HepG2 (cell line): ENCODE data around the gene ZBTB7A. TPM values are rescaled to one million over a fixed set of nuclear protein-coding genes. Genes with fewer than 3 reads are reported as not detected.
A peak's percentile ranks its signal among the peaks of the same experiment; 100 is the strongest.

Experiments
- ARNT2 ChIP-seq: sonication (generic); formaldehyde crosslinking; IDR thresholded peaks from 2 replicates; pipeline ENCODE4 v1.8.0; 2022; ENCODE audit warnings: mild to moderate bottlenecking, low read depth, missing genetic modification reagents, moderate library complexity
- CENPT ChIP-seq: sonication (generic); formaldehyde crosslinking; IDR thresholded peaks from 2 replicates; pipeline ENCODE4 v1.8.0; 2022; ENCODE audit warnings: low read depth, mild to moderate bottlenecking, moderate library complexity, missing genetic modification reagents
- HNRNPH1 ChIP-seq: fragments of 200-400 bp; formaldehyde crosslinking; optimal IDR thresholded peaks from 2 replicates; pipeline ENCODE3; 2017; ENCODE audit warnings: mild to moderate bottlenecking, low read depth, low read length
- NR1H2 ChIP-seq: sonication (generic); formaldehyde crosslinking; IDR thresholded peaks from 2 replicates; pipeline ENCODE4 v1.8.1; 2022; ENCODE audit warnings: low read depth, missing genetic modification reagents, borderline replicate concordance
- NR2F1 ChIP-seq, 2 experiments: fragments of 450-650 bp in 1 of 2; formaldehyde crosslinking in 1 of 2; IDR thresholded peaks; 2 replicates each; pipeline versions ENCODE4 v1.5.0 to v1.6.1; 2016 to 2020; ENCODE audit warnings: mild to moderate bottlenecking in 1 of 2, missing compliant biosample characterization in 1 of 2, missing genetic modification reagents in 1 of 2, moderate library complexity in 1 of 2
- SATB2 ChIP-seq: sonication (generic); formaldehyde crosslinking; IDR thresholded peaks from 2 replicates; pipeline ENCODE4 v1.5.0; 2020; ENCODE audit warnings: missing genetic modification reagents
- SIN3A ChIP-seq: IDR thresholded peaks from 2 replicates; pipeline ENCODE4 v1.6.1; 2011; ENCODE audit warnings: low read depth, mild to moderate bottlenecking, control low read depth, low read length, borderline replicate concordance
- SRF ChIP-seq: IDR thresholded peaks from 2 replicates; pipeline ENCODE4 v1.6.1; 2011; ENCODE audit warnings: mild to moderate bottlenecking, low read depth, low read length, moderate library complexity
- TP53 ChIP-seq: sonication (generic); formaldehyde crosslinking; conservative IDR thresholded peaks from 2 replicates; pipeline ENCODE4 v1.4.0; 2020; ENCODE audit warnings: missing genetic modification reagents
- ZBTB7B ChIP-seq: sonication (generic); formaldehyde crosslinking; IDR thresholded peaks from 2 replicates; pipeline ENCODE4 v1.4.0; 2020; ENCODE audit warnings: missing genetic modification reagents
- ZFP1 ChIP-seq: IDR thresholded peaks from 2 replicates; pipeline ENCODE4 v1.6.1; 2016
- ZMYM3 ChIP-seq: sonication (generic); formaldehyde crosslinking; IDR thresholded peaks from 2 replicates; pipeline ENCODE4 v1.5.1; 2020; ENCODE audit warnings: mild to moderate bottlenecking, missing genetic modification reagents
- ZNF274 ChIP-seq: sonication (generic); formaldehyde crosslinking; IDR thresholded peaks from 2 replicates; pipeline ENCODE4 v1.5.1; 2020; ENCODE audit warnings: mild to moderate bottlenecking, missing genetic modification reagents
- ZNF773 ChIP-seq: sonication (generic); formaldehyde crosslinking; IDR thresholded peaks from 2 replicates; pipeline ENCODE4 v1.4.0; 2020; ENCODE audit warnings: missing genetic modification reagents, borderline replicate concordance
- ZNF816 ChIP-seq: sonication (generic); formaldehyde crosslinking; IDR thresholded peaks from 2 replicates; pipeline ENCODE4 v1.8.0; 2022; ENCODE audit warnings: missing genetic modification reagents, mild to moderate bottlenecking, borderline replicate concordance
- ZSCAN20 ChIP-seq: sonication (generic); formaldehyde crosslinking; IDR thresholded peaks from 2 replicates; pipeline ENCODE4 v1.4.0; 2020; ENCODE audit warnings: missing genetic modification reagents, mild to moderate bottlenecking, borderline replicate concordance
- polyA plus RNA-seq, 8 experiments: library from polyadenylated mRNA; depleted of rRNA in 3 of 8; stranded (reverse) in 7 of 8; unstranded in 1 of 8; fragments of >200 nt; fragmentation: Illumina TruSeq in 4 of 8; extraction: Trizol in 4 of 8; gene quantifications; 2 replicates each; pipeline versions ENCODE4 v1.2.1 to v1.2.3, GENCODE V29; 2011 to 2016; ENCODE audit warnings: low read depth in 4 of 8, missing spikeins in 1 of 8, mixed read lengths in 1 of 8; ENCODE audit not compliant: insufficient read depth in 1 of 8
- total RNA-seq, 5 experiments: library from RNA; depleted of rRNA; stranded (reverse); fragments of >200 nt; fragmentation: Illumina TruSeq; extraction: Trizol; gene quantifications; 2 replicates each; pipeline ENCODE4 v1.2.3, GENCODE V29; 2016; ENCODE audit warnings: low read depth in 1 of 5
- TF ChIP-seq, protein P1 (sequence below): sonication (generic); formaldehyde crosslinking; IDR thresholded peaks from 2 replicates; pipeline ENCODE4 v1.4.0; 2020; ENCODE audit warnings: mild to moderate bottlenecking, missing genetic modification reagents
- TF ChIP-seq, protein P2 (sequence below): sonication (generic); formaldehyde crosslinking; IDR thresholded peaks from 2 replicates; pipeline ENCODE4 v1.9.0; 2021; ENCODE audit warnings: missing genetic modification reagents, borderline replicate concordance

Gene ZBTB7A
- total and polyA plus RNA-seq, 2 of the 13 experiments (the other 11 are each of a cell fraction or from before 2014, with no cell fraction given) = 3.6 to 4.0 TPM

DNA sequence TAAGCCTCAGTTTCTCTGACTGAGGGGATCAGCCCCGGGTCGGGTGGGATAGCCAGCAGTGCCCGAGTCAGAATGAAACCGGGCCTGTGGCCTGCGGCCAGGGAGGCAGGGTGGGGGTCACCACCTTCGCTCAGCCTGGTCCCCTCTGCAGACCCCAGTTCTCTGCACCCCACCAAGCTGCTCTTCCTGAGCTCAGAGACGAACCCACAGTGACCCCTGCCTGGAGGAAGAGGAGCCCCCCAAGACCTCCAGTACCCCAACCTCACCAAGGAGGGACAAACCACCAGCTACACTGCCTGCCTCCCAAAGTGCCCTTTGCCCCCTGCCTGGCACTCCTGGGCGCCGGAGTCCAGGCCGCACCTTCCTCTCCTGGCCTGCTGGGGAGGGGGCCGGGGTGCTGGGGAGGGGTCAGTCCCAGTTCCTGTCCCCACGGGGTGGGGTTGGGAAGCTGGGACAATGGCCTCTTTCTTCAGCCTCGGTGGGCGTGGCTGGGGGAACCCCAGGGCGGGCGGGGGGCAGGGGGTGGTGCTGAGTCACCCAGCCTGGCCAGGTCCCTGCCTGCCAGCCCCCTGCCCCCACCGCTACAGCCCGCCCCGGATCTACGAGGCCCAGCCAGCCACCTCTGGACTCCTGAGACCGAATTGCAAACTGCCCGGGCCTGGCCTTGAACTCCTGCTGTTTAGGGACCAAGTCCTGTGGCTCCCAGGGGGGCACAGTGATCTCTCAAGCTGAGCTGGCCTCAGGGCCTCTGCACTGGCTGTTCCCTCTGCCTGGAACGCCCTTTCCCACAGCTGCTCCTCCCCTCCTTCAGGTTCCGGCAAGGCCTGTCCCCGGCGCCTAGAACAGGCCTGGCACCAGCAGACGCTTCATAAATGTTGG, 14.3 kb downstream of the ZBTB7A start (continued):
- TF ChIP-seq NR2F1 (CRISPR knock-in tag; IDR thresholded peaks at IDR 0.05) (peak; percentile 70 to 82; a peak in 3 of 4 replicates), ZMYM3 (peak; percentile 100), ZNF816 (CRISPR knock-in tag) (peak; percentile 71; the same call in 1 of the 2 replicates), SRF (no peak), ZBTB7B (CRISPR knock-in tag) (peak; percentile 99), ZSCAN20 (CRISPR knock-in tag) (peak; percentile 94), ZNF773 (CRISPR knock-in tag) (0 out of 2 replicates have a peak, but pooled peaks have one; percentile 74), HNRNPH1 (peak; percentile 56), TP53 (CRISPR knock-in tag) (0 out of 2 replicates have a peak, but pooled peaks have one; percentile 35), CENPT (no peak), ZFP1 (CRISPR knock-in tag) (peak; percentile 55; the same call in 1 of the 2 replicates), SIN3A (peak; percentile 75; the same call in 1 of the 2 replicates), SATB2 (CRISPR knock-in tag) (0 out of 2 replicates have a peak, but pooled peaks have one; percentile 34), NR1H2 (CRISPR knock-in tag) (no peak), ARNT2 (peak; percentile 60; the same call in 1 of the 2 replicates), ZNF274 (no peak)
- TF ChIP-seq, protein P1, sequence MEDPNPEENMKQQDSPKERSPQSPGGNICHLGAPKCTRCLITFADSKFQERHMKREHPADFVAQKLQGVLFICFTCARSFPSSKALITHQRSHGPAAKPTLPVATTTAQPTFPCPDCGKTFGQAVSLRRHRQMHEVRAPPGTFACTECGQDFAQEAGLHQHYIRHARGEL = no peak
- TF ChIP-seq, protein P2, sequence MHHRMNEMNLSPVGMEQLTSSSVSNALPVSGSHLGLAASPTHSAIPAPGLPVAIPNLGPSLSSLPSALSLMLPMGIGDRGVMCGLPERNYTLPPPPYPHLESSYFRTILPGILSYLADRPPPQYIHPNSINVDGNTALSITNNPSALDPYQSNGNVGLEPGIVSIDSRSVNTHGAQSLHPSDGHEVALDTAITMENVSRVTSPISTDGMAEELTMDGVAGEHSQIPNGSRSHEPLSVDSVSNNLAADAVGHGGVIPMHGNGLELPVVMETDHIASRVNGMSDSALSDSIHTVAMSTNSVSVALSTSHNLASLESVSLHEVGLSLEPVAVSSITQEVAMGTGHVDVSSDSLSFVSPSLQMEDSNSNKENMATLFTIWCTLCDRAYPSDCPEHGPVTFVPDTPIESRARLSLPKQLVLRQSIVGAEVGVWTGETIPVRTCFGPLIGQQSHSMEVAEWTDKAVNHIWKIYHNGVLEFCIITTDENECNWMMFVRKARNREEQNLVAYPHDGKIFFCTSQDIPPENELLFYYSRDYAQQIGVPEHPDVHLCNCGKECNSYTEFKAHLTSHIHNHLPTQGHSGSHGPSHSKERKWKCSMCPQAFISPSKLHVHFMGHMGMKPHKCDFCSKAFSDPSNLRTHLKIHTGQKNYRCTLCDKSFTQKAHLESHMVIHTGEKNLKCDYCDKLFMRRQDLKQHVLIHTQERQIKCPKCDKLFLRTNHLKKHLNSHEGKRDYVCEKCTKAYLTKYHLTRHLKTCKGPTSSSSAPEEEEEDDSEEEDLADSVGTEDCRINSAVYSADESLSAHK (CRISPR knock-in tag) = no peak
